Measurements from ENCODE around the gene KLHL25.

The KLHL25 gene

GRCh38 chr15:85722374-85723152 lies 72.2 kb downstream of the KLHL25 start:
- H3K4me3 ChIP-seq (ENCODE audit: low read depth, low read length): no peak overlapping the region

GRCh38 chr15:85718981-85719380 lies 75.7 kb downstream of the KLHL25 start:
- H3K4me3 ChIP-seq (ENCODE audit: low read depth, low read length): no peak overlapping the region

- H3K4me3 ChIP-seq (ENCODE audit: low read depth, low read length): no peak overlapping the region
These were observed 76.3 kb downstream of the KLHL25 start for GRCh38 chr15:85718271-85718971.

- H3K4me3 ChIP-seq (ENCODE audit: low read depth, low read length): no peak overlapping the region
These were observed 77.5 kb downstream of the KLHL25 start for GRCh38 chr15:85717212-85717611.

- H3K4me3 ChIP-seq (ENCODE audit: low read depth, low read length): no peak overlapping the region
These were observed 78.5 kb downstream of the KLHL25 start for GRCh38 chr15:85716261-85716660.

GRCh38 chr15:85711580-85712192 lies 83.0 kb downstream of the KLHL25 start:
- H3K4me3 ChIP-seq (ENCODE audit: low read depth, low read length): no peak overlapping the region

GRCh38 chr15:85710340-85710842 lies 84.3 kb downstream of the KLHL25 start:
- no peak overlapping the region for H3K4me3 ChIP-seq (ENCODE audit: low read depth, low read length)
